ENCODE data around the gene CDK11B.
A peak's percentile ranks its signal among the peaks of the same experiment; 100 is the strongest.

The CDK11B gene

DNA sequence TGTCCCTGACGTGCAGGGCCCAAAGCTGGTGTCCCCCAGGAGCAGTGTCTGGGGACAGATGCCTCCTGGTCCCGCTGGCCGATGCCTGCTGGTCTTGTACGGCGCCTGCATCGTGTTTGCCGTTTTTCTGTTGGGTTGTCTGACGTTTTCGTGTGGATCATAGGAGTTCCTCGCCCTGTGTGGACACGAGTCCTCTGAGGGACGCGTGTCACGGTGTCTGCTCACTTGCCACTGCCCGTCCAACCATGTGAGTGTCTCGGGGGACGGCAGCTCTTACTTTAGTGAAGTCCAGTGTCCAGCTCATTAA is 36.1 kb downstream of the CDK11B start:
- DNase-seq (ENCODE audit: low read depth): no peak
- TF ChIP-seq, protein P1, sequence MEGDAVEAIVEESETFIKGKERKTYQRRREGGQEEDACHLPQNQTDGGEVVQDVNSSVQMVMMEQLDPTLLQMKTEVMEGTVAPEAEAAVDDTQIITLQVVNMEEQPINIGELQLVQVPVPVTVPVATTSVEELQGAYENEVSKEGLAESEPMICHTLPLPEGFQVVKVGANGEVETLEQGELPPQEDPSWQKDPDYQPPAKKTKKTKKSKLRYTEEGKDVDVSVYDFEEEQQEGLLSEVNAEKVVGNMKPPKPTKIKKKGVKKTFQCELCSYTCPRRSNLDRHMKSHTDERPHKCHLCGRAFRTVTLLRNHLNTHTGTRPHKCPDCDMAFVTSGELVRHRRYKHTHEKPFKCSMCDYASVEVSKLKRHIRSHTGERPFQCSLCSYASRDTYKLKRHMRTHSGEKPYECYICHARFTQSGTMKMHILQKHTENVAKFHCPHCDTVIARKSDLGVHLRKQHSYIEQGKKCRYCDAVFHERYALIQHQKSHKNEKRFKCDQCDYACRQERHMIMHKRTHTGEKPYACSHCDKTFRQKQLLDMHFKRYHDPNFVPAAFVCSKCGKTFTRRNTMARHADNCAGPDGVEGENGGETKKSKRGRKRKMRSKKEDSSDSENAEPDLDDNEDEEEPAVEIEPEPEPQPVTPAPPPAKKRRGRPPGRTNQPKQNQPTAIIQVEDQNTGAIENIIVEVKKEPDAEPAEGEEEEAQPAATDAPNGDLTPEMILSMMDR (IDR thresholded peaks at IDR 0.05; ENCODE audit: low read length, missing control alignments): no peak
- no peak overlapping the region for H3K4me3 ChIP-seq (replicated peaks; ENCODE audit: low read depth, low read length)

DNA sequence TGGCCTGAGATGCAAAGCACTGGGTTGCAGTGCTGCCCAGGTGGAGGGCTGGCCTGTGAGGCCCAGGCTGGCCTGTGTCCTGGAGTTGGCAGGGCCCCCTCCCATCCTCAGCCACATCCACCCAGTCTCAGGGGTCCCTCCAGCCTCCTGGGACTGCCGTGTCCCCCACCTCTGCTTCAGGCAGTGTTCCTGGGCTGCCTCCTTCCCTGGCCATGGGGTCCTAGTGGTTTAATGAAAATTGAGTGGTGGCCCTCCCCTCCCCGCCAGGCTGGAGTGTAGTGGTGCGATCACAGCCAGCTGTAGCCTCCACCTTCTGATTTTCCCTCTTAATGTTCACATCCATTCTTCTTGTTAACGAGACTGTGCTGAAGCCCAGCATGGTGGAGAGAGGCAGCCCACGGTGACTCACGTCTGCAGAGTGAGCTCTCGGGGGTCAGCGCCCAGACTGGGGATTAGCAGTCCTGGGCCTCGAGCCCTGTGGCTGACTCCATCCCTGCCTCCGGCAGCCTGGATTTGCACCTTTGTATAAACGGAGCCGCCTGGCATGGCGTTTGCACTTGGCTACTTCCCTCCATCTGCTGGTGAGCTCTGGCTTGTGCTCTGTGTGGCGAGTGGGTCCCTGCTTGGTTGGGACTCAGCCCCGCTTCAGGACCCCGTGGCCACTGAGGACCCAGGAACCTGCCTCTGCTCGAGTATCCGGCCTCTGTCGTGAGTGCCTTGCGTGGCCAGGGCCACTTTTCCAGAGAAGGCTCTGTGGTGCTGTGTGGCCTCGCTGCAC is 36.6 kb downstream of the CDK11B start:
- no peak for DNase-seq (ENCODE audit: low read depth)
- TF ChIP-seq, protein P1 (IDR thresholded peaks at IDR 0.05; ENCODE audit: low read length, missing control alignments): no peak
- no peak overlapping the region for H3K4me3 ChIP-seq (replicated peaks; ENCODE audit: low read depth, low read length)

DNA sequence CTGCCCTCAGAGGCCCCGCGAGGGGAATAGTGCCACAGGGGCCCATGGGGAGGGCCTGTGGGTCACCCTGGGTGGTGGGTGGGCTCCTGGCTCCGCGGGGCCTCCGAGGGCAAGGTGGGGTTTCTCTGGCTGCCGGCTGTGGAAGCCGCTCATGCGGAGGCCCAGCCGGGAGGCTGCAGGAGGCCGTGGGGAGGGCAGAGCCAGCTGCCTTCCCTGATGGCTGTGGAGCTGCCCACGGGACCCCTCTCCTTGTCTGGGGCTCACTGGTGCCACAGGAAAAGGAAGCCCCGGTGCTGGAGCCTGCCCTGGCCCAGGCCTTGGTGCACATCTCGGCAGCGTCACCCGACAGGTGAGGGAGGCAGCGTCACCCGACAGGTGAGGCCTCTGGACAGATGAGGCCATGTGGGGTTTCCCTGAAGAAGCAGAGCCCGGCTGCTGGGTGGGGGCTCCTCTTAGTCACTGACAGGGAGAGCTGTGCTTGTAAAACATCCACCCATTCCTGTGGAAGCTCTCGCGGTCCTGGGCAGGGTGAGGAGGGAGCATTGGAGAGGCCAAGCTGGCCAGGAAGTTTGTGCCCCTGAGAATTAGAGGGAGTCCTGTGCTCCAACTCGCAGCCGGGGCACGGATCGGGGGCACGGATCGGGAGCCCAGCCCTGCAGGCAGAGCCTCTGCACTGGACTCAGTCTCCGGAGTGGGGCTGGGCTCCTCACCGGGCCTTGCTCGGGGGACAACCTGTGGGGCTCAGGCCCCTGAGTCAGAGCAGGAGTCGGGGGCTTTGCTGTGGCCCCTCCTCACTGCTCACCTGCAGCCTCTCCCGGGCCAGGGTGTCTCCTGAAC is 37.4 kb downstream of the CDK11B start:
- no peak for DNase-seq (ENCODE audit: low read depth)
- H3K4me3 ChIP-seq (replicated peaks; ENCODE audit: low read depth, low read length): no peak overlapping the region
- TF ChIP-seq, protein P1 (IDR thresholded peaks at IDR 0.05; ENCODE audit: low read length, missing control alignments): no peak

DNA sequence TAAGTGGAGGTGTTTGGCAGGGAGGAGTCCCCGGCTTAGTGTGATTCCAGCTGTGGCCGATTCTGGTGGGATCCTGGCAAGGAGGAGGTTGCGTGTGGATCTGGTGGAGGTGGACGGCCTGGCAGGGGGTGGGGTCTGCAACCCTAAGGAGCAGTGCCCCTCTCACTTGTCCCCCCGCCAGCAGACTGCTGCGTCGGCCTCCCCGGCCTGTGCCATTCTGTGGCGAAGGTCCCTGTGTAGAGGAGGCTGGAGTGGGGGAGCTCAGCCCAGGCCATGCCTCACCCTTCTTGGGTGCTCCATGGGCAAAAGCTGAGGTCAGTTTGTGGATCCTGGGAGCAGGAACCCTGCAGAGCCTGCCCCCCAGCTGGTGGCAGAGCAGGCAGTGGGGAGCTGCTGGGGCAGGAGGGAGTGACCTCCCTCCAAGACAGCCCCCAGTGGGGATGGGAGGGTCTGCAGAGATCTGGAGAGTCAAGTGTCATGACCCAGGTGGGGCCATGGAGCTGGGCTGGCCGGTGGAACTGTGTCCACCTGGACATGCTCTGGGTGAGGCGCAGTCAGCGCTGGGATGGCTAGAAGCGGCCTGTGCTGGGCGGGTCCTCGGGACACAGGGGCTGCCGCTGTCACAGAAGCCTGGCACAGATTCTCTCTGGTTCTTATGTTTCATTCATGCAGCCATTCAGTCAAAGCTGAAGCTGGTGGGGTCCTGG is 38.2 kb downstream of the CDK11B start:
- TF ChIP-seq, protein P1 (IDR thresholded peaks at IDR 0.05; ENCODE audit: low read length, missing control alignments): no peak
- H3K4me3 ChIP-seq (replicated peaks; ENCODE audit: low read depth, low read length): no peak overlapping the region
- no peak for DNase-seq (ENCODE audit: low read depth)

DNA sequence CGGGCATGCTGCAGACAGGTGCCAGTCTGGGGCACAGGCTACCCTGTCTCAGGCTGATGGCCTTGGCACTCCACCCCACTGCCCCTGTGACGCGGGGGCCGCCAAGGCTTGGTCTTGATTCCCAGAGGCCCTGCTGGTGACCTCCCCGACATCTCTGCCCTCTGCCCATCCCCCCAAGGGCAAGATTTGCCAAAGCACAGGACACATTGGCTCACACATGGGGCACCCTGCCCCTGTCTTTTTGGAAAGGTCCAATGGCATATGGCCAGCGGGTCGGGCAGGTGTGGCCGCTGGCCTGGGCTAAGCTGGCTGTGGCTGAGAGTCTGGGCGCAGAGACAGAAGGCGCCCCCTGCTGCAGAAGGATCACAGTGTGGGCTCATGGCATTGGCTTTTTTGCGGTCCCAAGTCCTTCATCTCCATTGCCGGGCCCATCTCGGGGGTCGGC is 38.9 kb downstream of the CDK11B start:
- no peak for DNase-seq (ENCODE audit: low read depth)
- H3K4me3 ChIP-seq (replicated peaks; ENCODE audit: low read depth, low read length): no peak overlapping the region
- TF ChIP-seq, protein P1 (IDR thresholded peaks at IDR 0.05; ENCODE audit: low read length, missing control alignments): peak; percentile 27

DNA sequence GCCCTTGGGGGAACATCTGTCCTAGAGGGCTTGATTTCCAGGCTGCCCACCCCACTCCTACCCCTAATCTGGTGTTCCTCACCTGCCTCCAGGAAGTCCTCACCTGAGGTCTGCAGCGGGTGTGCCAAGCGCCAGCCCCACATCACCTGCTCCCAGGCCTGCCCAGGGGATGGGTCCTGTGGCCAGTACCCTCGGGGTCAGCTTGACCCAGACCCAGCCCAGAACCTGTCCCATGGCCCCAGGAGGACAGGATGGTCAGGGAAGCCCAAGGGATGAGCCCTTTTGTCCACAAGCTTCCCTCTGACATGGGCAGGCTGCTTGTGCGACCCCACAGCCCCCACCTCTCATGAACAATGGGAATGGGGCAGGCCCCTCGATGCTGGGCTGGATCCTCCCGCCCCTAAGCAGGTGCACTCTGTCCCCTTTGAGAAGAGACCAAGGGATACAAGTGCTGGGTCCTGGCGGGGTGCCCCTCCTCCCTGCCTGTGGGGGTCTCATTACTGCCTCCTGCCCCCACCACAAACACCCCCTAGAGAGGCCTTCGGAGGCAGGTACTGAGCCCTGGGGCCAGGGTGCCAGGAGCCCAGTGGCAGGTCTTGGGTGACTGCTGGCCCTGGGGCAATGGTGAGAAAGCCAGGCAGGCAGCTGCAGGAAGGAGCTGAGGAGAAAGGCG is 40.3 kb downstream of the CDK11B start:
- DNase-seq (ENCODE audit: low read depth): no peak
- no peak overlapping the region for H3K4me3 ChIP-seq (replicated peaks; ENCODE audit: low read depth, low read length)
- TF ChIP-seq, protein P1 (IDR thresholded peaks at IDR 0.05; ENCODE audit: low read length, missing control alignments): no peak

All from fibroblast of pulmonary artery (primary cell).